HepG2 (cell line): ENCODE data around the gene RHOD. TPM values are rescaled to one million over a fixed set of nuclear protein-coding genes. Genes with fewer than 3 reads are reported as not detected.

Experiments used
- ATAC-seq: fragments of 200-7000 bp; cut with Tn5 transposase; 3 replicates; pipeline ENCODE4 v1.9.1; 2020; ENCODE audit warnings: mild to moderate bottlenecking, moderate library complexity
- BruUV-seq: library from RNA; stranded (reverse); fragments of 400-500 nt; replicated peaks from 2 replicates; lab custom pipeline; 2021; lab: Mats Ljungman, UMichigan
- CTCF ChIA-PET: fragments of 300-600 bp; formaldehyde crosslinking; extraction: SDS; loops from one replicate; lab custom pipeline; 2021; ENCODE audit warnings: low total read pairs, inconsistent platforms, low intra/inter-chr PET ratio; lab: Yijun Ruan, JAX
- POLR2A ChIA-PET: fragments of 350-600 bp; sonication (Branson Sonifier 250); formaldehyde crosslinking; loops from one replicate; lab custom pipeline; 2020; ENCODE audit warnings: antibody characterized with exemption, inconsistent platforms; lab: Yijun Ruan, JAX
- DNase-seq: peaks from one replicate; pipeline ENCODE4 v3.0.0-alpha.2; 2015; ENCODE audit warnings: low spot score
- FAIRE-seq: peaks from 3 replicates; lab custom pipeline; 2011; peaks lifted over from hg19 to GRCh38; lab: Jason Lieb, UNC
- H2AFZ ChIP-seq: one replicate; pipeline ENCODE4 v1.6.1; 2011; ENCODE audit warnings: low read length, inconsistent platforms
- H3K27ac ChIP-seq: fragments of 300-600 bp; 3 replicates; pipeline ENCODE4 v1.8.0; 2011; ENCODE audit warnings: mixed run types, mild to moderate bottlenecking, mixed read lengths, low read length, inconsistent platforms; ENCODE audit not compliant: insufficient read depth; ENCODE audit errors: extremely low read length
- H3K27me3 ChIP-seq, 2 experiments: fragments of 200-600 bp in 1 of 2; 2 replicates in 1 of 2; 3 replicates in 1 of 2; pipeline versions ENCODE4 v1.6.0 to v1.8.0; 2011; ENCODE audit warnings: low read length in 2 of 2, mild to moderate bottlenecking in 2 of 2, moderate library complexity in 2 of 2, inconsistent platforms in 1 of 2; ENCODE audit not compliant: insufficient read depth in 2 of 2, control insufficient read depth in 1 of 2
- H3K36me3 ChIP-seq, 2 experiments: fragments of 200-600 bp in 1 of 2; replicated peaks in 1 of 2; 2 replicates in 1 of 2; 3 replicates in 1 of 2; pipeline versions ENCODE4 v1.5.1 to v1.8.0; 2011; ENCODE audit warnings: low read length in 2 of 2, inconsistent platforms in 1 of 2; ENCODE audit not compliant: insufficient read depth in 2 of 2, control insufficient read depth in 1 of 2
- H3K4me1 ChIP-seq: 2 replicates; pipeline ENCODE4 v1.5.1; 2012; ENCODE audit warnings: low read length, inconsistent platforms; ENCODE audit not compliant: insufficient read depth
- H3K4me2 ChIP-seq: 2 replicates; pipeline ENCODE4 v1.6.0; 2011; ENCODE audit warnings: low read depth, low read length, inconsistent platforms
- H3K4me3 ChIP-seq, 3 experiments: fragments of 200-600 bp in 1 of 3; sonication (generic), shearing (Covaris generic) in 1 of 3; replicated peaks in 1 of 3; 2 replicates each; pipeline ENCODE4 v1.5.1; 2011 to 2016; ENCODE audit warnings: low read length in 3 of 3, inconsistent platforms in 2 of 3, low read depth in 2 of 3, mild to moderate bottlenecking in 2 of 3, control low read depth in 1 of 3, mixed read lengths in 1 of 3; ENCODE audit not compliant: insufficient read depth in 1 of 3
- H3K79me2 ChIP-seq: one replicate; pipeline ENCODE4 v1.6.1; 2011; ENCODE audit warnings: low read length, inconsistent platforms; ENCODE audit not compliant: insufficient read depth
- H3K9ac ChIP-seq: 2 replicates; pipeline ENCODE4 v1.6.0; 2011; ENCODE audit warnings: mild to moderate bottlenecking, low read depth, low read length, inconsistent platforms; ENCODE audit not compliant: insufficient read depth
- H3K9me3 ChIP-seq: 2 replicates; pipeline ENCODE4 v1.5.1; 2012; ENCODE audit warnings: mild to moderate bottlenecking, low read length
- H4K20me1 ChIP-seq: 2 replicates; pipeline ENCODE4 v1.6.0; 2011; ENCODE audit warnings: inconsistent platforms, mild to moderate bottlenecking, low read length, moderate library complexity; ENCODE audit not compliant: insufficient read depth
- ATRX ChIP-seq: sonication (generic); formaldehyde crosslinking; IDR thresholded peaks from 2 replicates; pipeline ENCODE4 v1.4.0; 2020; ENCODE audit warnings: missing genetic modification reagents, borderline replicate concordance
- CREBL2 ChIP-seq: sonication (generic); formaldehyde crosslinking; IDR thresholded peaks from 2 replicates; pipeline ENCODE4 v1.8.1; 2023; ENCODE audit warnings: missing genetic modification reagents, mild to moderate bottlenecking, borderline replicate concordance
- KLF9 ChIP-seq: IDR thresholded peaks from 2 replicates; pipeline ENCODE4 v1.6.1; 2016; ENCODE audit warnings: low read depth
- MYNN ChIP-seq: sonication (generic); formaldehyde crosslinking; IDR thresholded peaks from 2 replicates; pipeline ENCODE4 v1.4.0; 2020; ENCODE audit warnings: mild to moderate bottlenecking, low read depth, missing genetic modification reagents
- SMARCE1 ChIP-seq: fragments of 450-650 bp; IDR thresholded peaks from 2 replicates; pipeline ENCODE4 v1.6.1; 2017; ENCODE audit warnings: borderline replicate concordance
- TAF15 ChIP-seq: fragments of 200-400 bp; formaldehyde crosslinking; IDR thresholded peaks from one replicate; pipeline ENCODE4 v1.6.1; 2018; ENCODE audit warnings: mild to moderate bottlenecking, low read depth, low read length; ENCODE audit not compliant: poor library complexity, severe bottlenecking
- ZNF570 ChIP-seq: sonication (generic); formaldehyde crosslinking; IDR thresholded peaks from 2 replicates; pipeline ENCODE4 v1.4.0; 2020; ENCODE audit warnings: mild to moderate bottlenecking, missing genetic modification reagents, borderline replicate concordance
- ZNF619 ChIP-seq: sonication (generic); formaldehyde crosslinking; IDR thresholded peaks from 2 replicates; pipeline ENCODE4 v1.4.0; 2020; ENCODE audit warnings: mild to moderate bottlenecking, missing genetic modification reagents
- ZNF687 ChIP-seq: sonication (generic); formaldehyde crosslinking; IDR thresholded peaks from 2 replicates; pipeline ENCODE4 v1.5.1; 2020; ENCODE audit warnings: mild to moderate bottlenecking, missing genetic modification reagents, moderate library complexity
- ZNF768 ChIP-seq: sonication (generic); formaldehyde crosslinking; IDR thresholded peaks from 2 replicates; pipeline ENCODE4 v1.4.0; 2020; ENCODE audit warnings: missing genetic modification reagents
- ZNF788 ChIP-seq: sonication (generic); formaldehyde crosslinking; IDR thresholded peaks from 2 replicates; pipeline ENCODE4 v1.5.0; 2020; ENCODE audit warnings: mild to moderate bottlenecking, missing genetic modification reagents, borderline replicate concordance
- ZNF800 ChIP-seq: sonication (generic); formaldehyde crosslinking; IDR thresholded peaks from 2 replicates; pipeline ENCODE4 v1.4.0; 2020; ENCODE audit warnings: missing genetic modification reagents
- ZNF839 ChIP-seq: sonication (generic); formaldehyde crosslinking; IDR thresholded peaks from 2 replicates; pipeline ENCODE4 v1.4.0; 2020; ENCODE audit warnings: missing genetic modification reagents, mild to moderate bottlenecking, borderline replicate concordance
- WGBS: methylation state at CpG from one replicate; pipeline ENCODE4 v1.1.6; 2017; ENCODE audit warnings: low lambda C conversion rate; 5-methylcytosine and 5-hydroxymethylcytosine counted together
- in situ Hi-C: cut with HindIII; loops from 2 replicates; pipeline ENCODE4 v1.10.0; 2017; ENCODE audit warnings: low pct_unique_long_range_greater_than_20kb; ENCODE audit not compliant: extremely low pct_ligation_motif_present
- intact Hi-C: fragments of 100-400 bp; cut with micrococcal nuclease; formaldehyde crosslinking; loops from one replicate; pipeline ENCODE4 v1.10.0; 2022; ENCODE audit not compliant: unreplicated experiment
- polyA plus RNA-seq, 8 experiments: library from polyadenylated mRNA; depleted of rRNA in 3 of 8; stranded (reverse) in 7 of 8; unstranded in 1 of 8; fragments of >200 nt; fragmentation: Illumina TruSeq in 4 of 8; extraction: Trizol in 4 of 8; gene quantifications; 2 replicates each; pipeline versions ENCODE4 v1.2.1 to v1.2.3, GENCODE V29; 2011 to 2016; ENCODE audit warnings: low read depth in 4 of 8, missing spikeins in 1 of 8, mixed read lengths in 1 of 8; ENCODE audit not compliant: insufficient read depth in 1 of 8
- total RNA-seq, 5 experiments: library from RNA; depleted of rRNA; stranded (reverse); fragments of >200 nt; fragmentation: Illumina TruSeq; extraction: Trizol; gene quantifications; 2 replicates each; pipeline ENCODE4 v1.2.3, GENCODE V29; 2016; ENCODE audit warnings: low read depth in 1 of 5

The RHOD gene
- total and polyA plus RNA-seq, 2 of the 13 experiments (the other 11 are each of a cell fraction or from before 2014, with no cell fraction given): 0.27 to 0.98 TPM

- Histone ChIP-seq H3K27ac (no peak overlapping the region), H4K20me1 (no peaks in the 10 kb centered on the region), H3K79me2 (no peaks in the 10 kb centered on the region), H3K4me2 (peak overlapping the region; percentile 92), H3K9ac (peak overlapping the region; percentile 40; the same call in 1 of the 2 replicates), H3K9me3 (no peaks in the 10 kb centered on the region), H2AFZ (no peak overlapping the region), H3K36me3 (no peaks in the 10 kb centered on the region), H3K27me3 (peaks cover 1 to 19% of the 10 kb centered on the region in 2 experiments; a peak in 1 of 5 replicates), H3K4me3 (peak overlapping the region; percentile 59 to 78 (median 64)), H3K4me1 (peaks cover 63% of the 10 kb centered on the region)
- ATAC-seq (no peak; the same call in 2 of the 3 replicates), DNase-seq (no peak), FAIRE-seq (no peak)
- TF ChIP-seq ZNF768 (peak; percentile 91), ZNF687 (CRISPR knock-in tag) (peak; percentile 41), ZNF800 (0 out of 2 replicates have a peak, but pooled peaks have one; percentile 14), KLF9 (no peak), ATRX (CRISPR knock-in tag) (no peak), ZNF839 (CRISPR knock-in tag) (no peak), CREBL2 (CRISPR knock-in tag) (no peak), ZNF570 (CRISPR knock-in tag) (no peak), TAF15 (no peak), SMARCE1 (no peak), ZNF619 (CRISPR knock-in tag) (0 out of 2 replicates have a peak, but pooled peaks have one; percentile 29), MYNN (CRISPR knock-in tag) (no peak), ZNF788 (CRISPR knock-in tag) (0 out of 2 replicates have a peak, but pooled peaks have one; percentile 3)
- in situ Hi-C loops (no loop called here), intact Hi-C loops (no loop called here)
- CTCF ChIA-PET: no interaction called here
- no TSS peak for BruUV-seq
- POLR2A ChIA-PET: no interaction called here
- 25% methylated on average over 4 of the region's 10 CpGs for WGBS
Observed at GRCh38 chr11:67057205-67057672, 592 bp downstream of the RHOD start.
